Mucosa of stomach (tissue), 1 donor: ENCODE results near the gene ATP6V1C2.

Source experiments
- H3K27me3 ChIP-seq: one replicate; pipeline ENCODE4 v1.7.0; 2013; ENCODE audit warnings: mild to moderate bottlenecking, low read length; ENCODE audit not compliant: control insufficient read depth, insufficient read depth
- H3K36me3 ChIP-seq: one replicate; pipeline ENCODE4 v1.7.0; 2013; ENCODE audit warnings: low read length; ENCODE audit not compliant: control insufficient read depth, insufficient read depth
- H3K4me1 ChIP-seq: one replicate; pipeline ENCODE4 v1.7.0; 2013; ENCODE audit warnings: mild to moderate bottlenecking, low read length; ENCODE audit not compliant: control insufficient read depth, insufficient read depth
- H3K4me3 ChIP-seq: one replicate; pipeline ENCODE4 v1.7.0; 2013; ENCODE audit warnings: low read length
- H3K9ac ChIP-seq: one replicate; pipeline ENCODE4 v1.7.0; 2013; ENCODE audit warnings: mild to moderate bottlenecking, low read length, moderate library complexity
- H3K9me3 ChIP-seq: one replicate; pipeline ENCODE4 v1.7.0; 2013; ENCODE audit warnings: mild to moderate bottlenecking, low read length, moderate library complexity; ENCODE audit not compliant: control insufficient read depth
- donor health status: Pancreatic carcinoma.

The ATP6V1C2 gene

DNA sequence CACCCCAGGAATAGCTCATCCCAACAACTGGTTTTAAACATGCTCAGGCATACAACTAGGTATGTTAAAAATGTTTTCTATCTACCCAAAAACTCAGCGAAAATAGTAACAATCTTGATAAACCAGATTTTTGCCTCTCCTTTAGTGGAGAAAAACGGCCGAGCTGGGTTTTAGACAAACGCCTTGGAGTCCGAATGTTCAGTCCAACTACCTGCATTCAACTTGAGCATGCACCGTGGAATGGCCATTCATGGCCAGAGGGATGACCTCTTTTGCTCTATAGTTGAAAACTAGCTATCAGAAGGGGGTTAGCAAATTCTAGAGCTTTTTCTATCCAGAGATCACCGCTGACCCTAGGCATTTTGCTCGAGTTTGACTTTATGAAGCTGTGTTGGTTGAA is 60.3 kb downstream of the ATP6V1C2 start:
- no peaks in the 10 kb centered on the region for H3K27me3 ChIP-seq
- no peaks in the 10 kb centered on the region for H3K9me3 ChIP-seq
- H3K4me3 ChIP-seq = no peak overlapping the region
- H3K36me3 ChIP-seq = peaks cover 5% of the 10 kb centered on the region
- H3K4me1 ChIP-seq = no peaks in the 10 kb centered on the region
- no peak overlapping the region for H3K9ac ChIP-seq

DNA sequence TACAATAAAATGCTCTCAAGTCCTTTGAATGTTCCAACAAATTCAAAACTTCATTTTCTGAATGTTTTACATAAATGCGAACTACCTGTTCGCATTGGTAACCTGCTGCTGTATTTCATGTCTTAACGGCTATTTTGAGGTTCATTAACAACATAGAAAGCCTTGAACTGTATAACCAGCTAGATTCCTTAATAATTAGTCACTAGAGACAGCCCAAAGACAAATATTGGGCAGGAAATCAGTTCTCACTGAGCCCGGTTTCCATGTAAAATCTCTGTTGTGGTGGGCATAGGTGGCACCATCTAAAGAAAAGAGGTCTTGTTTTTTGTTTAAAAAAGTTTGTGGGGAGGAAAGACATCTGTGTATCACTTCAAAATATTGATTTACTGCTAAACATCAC is 62.0 kb downstream of the ATP6V1C2 start:
- no peaks in the 10 kb centered on the region for H3K27me3 ChIP-seq
- no peaks in the 10 kb centered on the region for H3K9me3 ChIP-seq
- no peak overlapping the region for H3K9ac ChIP-seq
- no peaks in the 10 kb centered on the region for H3K4me1 ChIP-seq
- peaks cover 7% of the 10 kb centered on the region for H3K36me3 ChIP-seq
- H3K4me3 ChIP-seq = no peak overlapping the region

DNA sequence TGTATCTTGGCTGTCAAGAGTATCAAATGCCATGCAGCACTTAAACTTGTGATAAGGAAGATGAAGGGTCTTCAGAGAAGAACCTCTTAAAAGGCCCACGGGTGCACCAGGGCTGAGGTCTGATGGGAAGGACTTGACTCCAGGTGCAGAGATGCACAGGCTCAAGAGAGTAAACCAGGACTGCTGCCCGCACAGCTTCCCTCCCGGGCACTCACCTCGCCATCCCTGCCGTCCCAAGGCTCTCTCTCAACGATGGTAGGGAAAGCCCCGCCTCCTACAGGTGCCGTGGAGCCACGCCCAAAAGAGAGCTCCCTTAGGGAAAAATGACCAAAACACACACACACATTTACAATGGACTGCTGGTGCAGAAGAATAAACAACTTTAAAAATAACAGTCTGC is 63.3 kb downstream of the ATP6V1C2 start:
- Histone ChIP-seq H3K9ac (no peak overlapping the region), H3K4me3 (no peak overlapping the region), H3K9me3 (no peaks in the 10 kb centered on the region), H3K27me3 (no peaks in the 10 kb centered on the region), H3K36me3 (peaks cover 7% of the 10 kb centered on the region), H3K4me1 (no peaks in the 10 kb centered on the region)

DNA sequence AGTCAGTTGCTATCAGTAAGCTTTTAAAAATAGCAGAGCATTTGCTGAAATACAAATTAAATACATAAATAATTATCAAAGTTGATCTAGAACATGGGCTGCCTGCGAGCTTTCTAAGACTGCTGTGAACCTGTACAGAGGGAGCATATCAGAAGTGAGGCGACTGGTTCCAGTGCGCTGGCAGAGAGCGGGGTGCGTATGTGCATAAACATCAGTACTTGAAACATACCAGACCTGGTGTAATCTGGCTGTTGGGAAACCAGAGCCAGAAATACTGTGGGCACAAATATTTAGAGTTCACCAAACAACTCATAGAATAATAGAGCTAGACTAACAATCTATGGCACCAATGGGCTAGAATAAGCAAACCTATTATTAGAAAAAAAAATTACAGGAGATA is 63.8 kb downstream of the ATP6V1C2 start:
- peaks cover 8% of the 10 kb centered on the region for H3K36me3 ChIP-seq
- no peak overlapping the region for H3K9ac ChIP-seq
- no peaks in the 10 kb centered on the region for H3K27me3 ChIP-seq
- no peaks in the 10 kb centered on the region for H3K4me1 ChIP-seq
- no peaks in the 10 kb centered on the region for H3K9me3 ChIP-seq
- no peak overlapping the region for H3K4me3 ChIP-seq

DNA sequence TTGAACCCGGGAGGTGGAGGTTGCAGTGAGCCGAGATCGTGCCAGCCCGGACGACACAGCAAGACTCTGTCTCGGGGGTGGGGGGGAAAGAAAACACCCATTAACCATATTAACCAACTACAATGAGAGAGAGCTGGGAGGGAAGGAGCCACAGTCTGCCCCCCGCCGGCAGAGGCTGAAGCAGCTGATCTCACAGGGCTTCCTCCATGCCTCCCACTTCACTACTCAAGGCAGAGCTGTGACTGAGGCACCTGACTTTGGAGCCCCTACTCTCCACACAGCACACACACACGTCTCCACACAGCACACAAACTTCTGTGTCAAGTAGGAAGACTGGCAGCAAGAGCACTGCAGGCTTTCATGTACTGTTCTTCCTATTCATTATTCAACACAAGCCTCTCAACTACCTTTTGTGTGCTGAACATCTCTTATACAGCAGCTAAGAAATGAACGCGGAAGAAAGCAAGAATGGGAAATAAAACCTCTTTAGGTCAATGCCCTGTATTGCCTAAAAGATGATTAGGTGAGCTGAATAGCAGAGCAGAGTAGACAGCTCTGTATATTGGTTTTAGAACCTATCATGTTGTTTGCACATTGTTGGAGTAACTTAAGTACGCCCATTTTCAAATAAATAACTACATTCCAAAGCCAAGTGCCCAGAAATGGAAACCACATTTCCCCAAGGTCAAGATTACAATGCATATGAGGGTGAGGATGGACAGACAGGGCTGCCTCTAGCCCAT is 65.0 kb downstream of the ATP6V1C2 start:
- Histone ChIP-seq H3K9ac (no peak overlapping the region), H3K4me1 (no peaks in the 10 kb centered on the region), H3K36me3 (peaks cover 16% of the 10 kb centered on the region), H3K9me3 (no peaks in the 10 kb centered on the region), H3K4me3 (no peak overlapping the region), H3K27me3 (no peaks in the 10 kb centered on the region)

DNA sequence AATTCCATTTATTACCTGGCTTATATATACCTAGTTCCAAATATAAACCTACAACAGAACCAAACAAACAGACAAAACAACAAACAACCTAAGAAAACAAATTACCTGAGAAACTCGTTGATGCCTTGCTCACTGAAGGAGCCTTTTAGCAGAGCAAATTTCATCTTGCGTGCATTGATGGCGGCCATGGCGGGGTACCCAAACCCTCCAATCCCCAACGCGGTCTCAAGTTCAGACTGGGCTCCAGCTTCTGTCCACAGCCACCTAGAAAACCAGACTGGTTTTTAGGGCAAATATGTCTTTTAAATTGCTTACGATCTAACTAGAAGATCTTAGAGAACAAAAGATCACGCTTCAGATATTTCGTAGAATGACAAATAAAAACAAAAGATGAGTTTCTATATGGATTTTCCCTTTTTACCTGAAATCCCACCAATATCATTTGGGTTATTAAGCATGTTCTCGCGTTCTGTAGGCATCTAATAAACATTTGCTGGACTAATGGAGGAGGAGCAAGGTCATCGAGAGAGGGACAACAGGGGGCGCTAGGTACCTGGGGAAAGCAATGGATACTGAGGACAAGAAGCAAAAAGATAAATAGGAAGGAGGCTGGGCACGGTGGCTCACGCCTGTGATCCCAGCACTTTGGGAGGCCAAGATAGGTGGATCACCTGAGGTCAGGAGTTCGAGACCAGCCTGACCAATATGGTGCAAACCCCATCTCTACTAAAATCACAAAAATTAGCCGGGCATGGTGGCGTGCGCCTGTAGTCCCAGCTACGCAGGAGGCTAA is 65.9 kb downstream of the ATP6V1C2 start:
- Histone ChIP-seq H3K36me3 (peaks cover 16% of the 10 kb centered on the region), H3K9ac (no peak overlapping the region), H3K9me3 (no peaks in the 10 kb centered on the region), H3K4me3 (no peak overlapping the region), H3K4me1 (no peaks in the 10 kb centered on the region), H3K27me3 (no peaks in the 10 kb centered on the region)

DNA sequence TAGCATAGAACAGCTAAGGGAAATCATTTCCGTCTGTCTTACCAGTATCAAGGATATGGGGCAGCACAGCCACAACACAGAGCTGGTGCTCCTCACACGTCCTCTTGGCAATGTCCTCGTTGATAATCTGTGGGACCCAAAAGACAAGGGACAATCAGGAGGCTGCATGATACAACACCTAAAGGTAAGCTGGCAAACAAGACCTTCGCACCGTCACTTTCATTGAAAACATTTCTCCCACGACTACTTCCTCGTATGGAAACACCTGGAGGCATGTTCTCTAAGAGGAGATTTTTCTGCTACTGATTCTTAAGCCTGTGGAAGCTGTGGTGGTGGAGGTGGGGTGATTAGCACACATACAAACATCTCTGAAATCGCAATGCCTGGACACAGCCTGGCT is 67.4 kb downstream of the ATP6V1C2 start:
- Histone ChIP-seq H3K4me3 (no peak overlapping the region), H3K4me1 (no peaks in the 10 kb centered on the region), H3K36me3 (peaks cover 21% of the 10 kb centered on the region), H3K9me3 (no peaks in the 10 kb centered on the region), H3K27me3 (no peaks in the 10 kb centered on the region), H3K9ac (no peak overlapping the region)

DNA sequence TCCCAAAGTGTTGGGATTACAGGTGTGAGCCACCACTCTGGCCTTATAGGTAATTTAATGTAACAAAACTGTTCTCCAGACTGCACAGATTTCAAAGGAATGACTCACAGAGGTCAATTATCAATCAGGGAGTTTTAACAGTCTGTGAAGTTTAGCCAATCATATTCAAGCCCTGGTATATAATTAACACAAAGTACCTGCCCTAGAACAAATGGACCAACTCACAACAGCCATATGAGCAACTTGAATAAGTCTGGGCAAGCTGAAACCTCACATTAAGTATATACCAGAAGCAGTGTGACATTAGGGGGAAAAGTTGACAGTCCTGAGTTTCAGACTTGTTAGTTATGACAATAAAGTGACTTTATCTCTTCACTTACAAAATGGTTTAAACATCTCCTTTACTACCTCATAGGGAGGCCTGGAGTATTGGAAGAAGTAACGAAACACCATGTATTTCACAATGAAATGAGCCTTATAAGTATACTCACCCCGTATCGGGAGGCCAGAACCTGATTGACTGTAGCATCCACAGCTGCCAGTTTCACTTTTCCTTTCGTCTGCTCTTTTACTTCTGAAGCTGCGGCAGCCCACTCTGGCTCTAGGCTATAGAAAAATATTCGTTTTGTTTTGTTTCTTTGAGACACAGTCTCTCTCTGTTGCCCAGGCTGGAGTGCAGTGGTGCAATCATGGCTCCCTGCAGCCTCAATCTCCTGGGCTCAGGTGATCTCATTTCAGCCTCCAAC is 69.0 kb downstream of the ATP6V1C2 start:
- H3K4me1 ChIP-seq = no peaks in the 10 kb centered on the region
- H3K4me3 ChIP-seq = no peak overlapping the region
- H3K36me3 ChIP-seq = peaks cover 21% of the 10 kb centered on the region
- peak overlapping the region; percentile 13 for H3K9ac ChIP-seq
- no peaks in the 10 kb centered on the region for H3K27me3 ChIP-seq
- H3K9me3 ChIP-seq = no peaks in the 10 kb centered on the region

DNA sequence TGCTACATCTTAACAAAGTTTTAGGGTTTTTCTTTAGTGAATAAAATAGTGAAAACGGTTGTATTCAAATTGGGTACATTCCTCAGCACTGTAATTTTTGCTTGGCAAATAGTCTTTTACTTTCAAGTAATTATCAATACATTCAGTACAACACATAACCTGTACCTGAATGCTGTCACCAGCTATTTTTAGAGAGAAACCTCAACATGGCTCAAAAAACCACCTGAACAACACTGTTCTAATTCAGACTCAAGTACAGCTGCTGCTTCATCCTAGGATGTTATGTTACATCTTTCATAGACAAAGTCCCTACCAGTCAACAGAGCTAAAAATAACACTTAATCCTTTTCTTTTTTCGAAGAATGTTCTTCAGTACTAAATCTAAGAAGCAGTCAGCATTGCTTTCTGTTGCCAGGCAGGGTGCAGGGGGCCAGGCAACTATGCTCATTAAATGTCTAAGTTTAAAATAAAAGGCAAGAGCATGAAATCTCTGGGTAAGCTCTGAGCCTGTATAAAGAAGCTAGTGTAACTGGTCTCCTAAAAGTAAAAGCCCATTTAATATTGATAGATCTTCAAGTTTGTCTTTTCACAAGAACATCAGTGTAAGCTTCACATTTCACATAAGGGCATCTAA is 70.7 kb downstream of the ATP6V1C2 start:
- Histone ChIP-seq H3K4me1 (no peaks in the 10 kb centered on the region), H3K9ac (no peak overlapping the region), H3K9me3 (no peaks in the 10 kb centered on the region), H3K36me3 (peaks cover 14% of the 10 kb centered on the region), H3K4me3 (no peak overlapping the region), H3K27me3 (no peaks in the 10 kb centered on the region)

DNA sequence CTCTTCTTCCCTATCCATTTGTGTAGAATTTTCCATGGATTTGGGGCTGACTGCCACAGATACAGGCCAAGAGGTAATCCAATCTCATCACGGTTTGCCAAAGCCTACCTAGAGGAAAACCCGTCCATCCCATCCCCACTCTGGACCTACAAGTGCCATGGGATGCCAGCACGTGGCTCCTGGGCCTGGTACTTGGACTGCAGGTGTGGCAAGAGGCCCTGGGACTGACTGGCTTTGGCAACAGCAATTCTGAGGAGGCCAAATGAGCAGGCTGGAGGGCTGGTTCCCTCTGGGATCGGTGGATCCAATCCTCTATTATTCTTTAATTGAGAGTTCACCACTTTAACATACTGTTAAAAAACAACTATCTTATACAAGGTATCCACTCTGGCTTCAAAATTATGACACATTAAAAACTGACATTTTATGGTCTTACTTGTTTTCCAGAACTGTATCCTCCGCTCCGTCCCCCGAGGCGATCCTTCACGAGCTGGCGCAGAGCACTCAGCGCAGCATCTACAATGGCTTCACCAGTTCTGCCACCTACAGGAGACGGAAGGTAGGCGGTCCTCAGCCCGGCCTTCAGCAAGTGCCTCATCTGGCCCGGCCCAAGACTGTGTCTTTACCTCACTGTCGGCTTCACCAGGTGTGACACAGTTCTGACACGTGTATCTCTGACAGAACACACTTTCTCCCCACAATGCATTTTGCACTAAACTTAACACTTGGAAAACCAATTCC is 71.4 kb downstream of the ATP6V1C2 start:
- Histone ChIP-seq H3K27me3 (no peaks in the 10 kb centered on the region), H3K9me3 (no peaks in the 10 kb centered on the region), H3K4me3 (no peak overlapping the region), H3K9ac (no peak overlapping the region), H3K4me1 (no peaks in the 10 kb centered on the region), H3K36me3 (peaks cover 14% of the 10 kb centered on the region)

DNA sequence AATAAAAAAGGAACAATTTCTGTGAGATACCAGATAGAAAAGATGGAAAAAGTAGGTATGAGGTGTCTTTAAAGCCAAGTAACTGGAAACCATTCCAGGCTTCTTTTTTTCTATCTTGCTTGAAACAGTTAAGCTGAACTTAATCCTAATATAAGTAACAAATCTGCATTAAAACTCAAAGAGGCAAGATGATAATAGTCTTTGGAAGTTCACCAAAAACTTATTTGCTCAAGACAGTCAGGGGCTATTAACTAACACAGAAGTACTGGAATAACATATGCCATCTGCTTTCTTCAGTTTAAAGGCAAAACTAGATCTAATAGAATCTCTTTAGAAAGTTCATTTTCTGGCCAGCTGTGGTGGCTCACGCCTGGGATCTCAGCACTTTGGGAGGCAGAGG is 72.4 kb downstream of the ATP6V1C2 start:
- peaks cover 14% of the 10 kb centered on the region for H3K36me3 ChIP-seq

More for the DNA sequence above, 72.4 kb downstream of the ATP6V1C2 start:
- Histone ChIP-seq H3K4me3 (no peak overlapping the region), H3K9ac (no peak overlapping the region), H3K9me3 (no peaks in the 10 kb centered on the region), H3K4me1 (no peaks in the 10 kb centered on the region), H3K27me3 (no peaks in the 10 kb centered on the region)
